IMR-90 (cell line): Measurements from ENCODE around the gene ZNF618. TPM values are rescaled to one million over a fixed set of nuclear protein-coding genes. Genes with fewer than 3 reads are reported as not detected.

Source experiments
- ATAC-seq: fragments of 200-7000 bp; cut with Tn5 transposase; 2 replicates; pipeline ENCODE4 v1.9.1; 2020; ENCODE audit warnings: low read depth, mild to moderate bottlenecking, moderate library complexity
- BruUV-seq: library from RNA; stranded (reverse); fragments of 400-500 nt; replicated peaks from 2 replicates; lab custom pipeline; 2021; lab: Mats Ljungman, UMichigan
- CTCF ChIA-PET: fragments of 300-600 bp; formaldehyde crosslinking; extraction: SDS; loops from one replicate; lab custom pipeline; 2021; ENCODE audit warnings: antibody characterized with exemption; lab: Yijun Ruan, JAX
- POLR2A ChIA-PET: fragments of 300-600 bp; sonication (Branson Sonifier 250); formaldehyde crosslinking; loops from one replicate; lab custom pipeline; 2022; ENCODE audit warnings: antibody characterized with exemption; ENCODE audit not compliant: unreplicated experiment; lab: Charles Lee
- DNase-seq: peaks from one replicate; pipeline ENCODE4 v3.0.0; 2013
- H2AFZ ChIP-seq: replicated peaks from 2 replicates; pipeline ENCODE3; 2013; ENCODE audit warnings: low read length, mild to moderate bottlenecking; ENCODE audit not compliant: poor library complexity
- H2AK5ac ChIP-seq: 2 replicates; pipeline ENCODE4 v1.6.1; 2013; ENCODE audit warnings: low read depth, low read length, inconsistent platforms
- H2AK9ac ChIP-seq: replicated peaks from 2 replicates; pipeline ENCODE3; 2013; ENCODE audit warnings: mild to moderate bottlenecking, low read depth, low read length, moderate library complexity; ENCODE audit not compliant: poor library complexity
- H2BK120ac ChIP-seq: 2 replicates; pipeline ENCODE4 v1.6.1; 2013; ENCODE audit warnings: low read depth, low read length, inconsistent platforms
- H2BK15ac ChIP-seq: 3 replicates; pipeline ENCODE4 v1.6.1; 2013; ENCODE audit warnings: low read depth, low read length, inconsistent platforms
- H2BK20ac ChIP-seq: 2 replicates; pipeline ENCODE4 v1.6.1; 2013; ENCODE audit warnings: low read depth, mild to moderate bottlenecking, inconsistent platforms, low read length, moderate library complexity
- H2BK5ac ChIP-seq: 2 replicates; pipeline ENCODE4 v1.6.1; 2013; ENCODE audit warnings: mild to moderate bottlenecking, low read depth, low read length, inconsistent platforms; ENCODE audit not compliant: poor library complexity, severe bottlenecking
- H3K14ac ChIP-seq: replicated peaks from 2 replicates; pipeline ENCODE4 v1.6.1; 2013; ENCODE audit warnings: low read depth, low read length, inconsistent platforms
- H3K18ac ChIP-seq: 2 replicates; pipeline ENCODE4 v1.6.1; 2013; ENCODE audit warnings: low read depth, low read length, control low read depth
- H3K23ac ChIP-seq: 2 replicates; pipeline ENCODE4 v1.6.1; 2013; ENCODE audit warnings: low read depth, low read length, inconsistent platforms
- H3K27ac ChIP-seq: 2 replicates; pipeline ENCODE4 v1.5.1; 2013; ENCODE audit warnings: mild to moderate bottlenecking, control low read depth, low read length; ENCODE audit not compliant: insufficient read depth
- H3K27me3 ChIP-seq: 2 replicates; pipeline ENCODE4 v1.6.1; 2013; ENCODE audit warnings: low read length; ENCODE audit not compliant: control insufficient read depth, insufficient read depth
- H3K36me3 ChIP-seq: 2 replicates; pipeline ENCODE4 v1.6.1; 2013; ENCODE audit warnings: low read length, mixed read lengths; ENCODE audit not compliant: control insufficient read depth, insufficient read depth
- H3K4ac ChIP-seq: 2 replicates; pipeline ENCODE4 v1.6.1; 2013; ENCODE audit warnings: low read depth, low read length, inconsistent platforms
- H3K4me1 ChIP-seq: 2 replicates; pipeline ENCODE4 v1.6.1; 2013; ENCODE audit warnings: low read length, mixed read lengths; ENCODE audit not compliant: control insufficient read depth, insufficient read depth
- H3K4me2 ChIP-seq: 2 replicates; pipeline ENCODE4 v1.6.1; 2013; ENCODE audit warnings: low read depth, mild to moderate bottlenecking, control low read depth, low read length, moderate library complexity
- H3K4me3 ChIP-seq: 2 replicates; pipeline ENCODE4 v1.5.1; 2013; ENCODE audit warnings: low read depth, mild to moderate bottlenecking, control low read depth, low read length, moderate library complexity; ENCODE audit not compliant: insufficient read depth
- H3K56ac ChIP-seq: 2 replicates; pipeline ENCODE4 v1.6.1; 2013; ENCODE audit warnings: low read length, inconsistent platforms; ENCODE audit not compliant: insufficient read depth; ENCODE audit errors: extremely low read depth
- H3K79me1 ChIP-seq, 2 experiments: 2 replicates each; pipeline ENCODE4 v1.6.1; 2013; ENCODE audit warnings: low read length in 2 of 2, inconsistent platforms in 1 of 2, low read depth in 1 of 2
- H3K9ac ChIP-seq: 2 replicates; pipeline ENCODE4 v1.6.1; 2013; ENCODE audit warnings: low read depth, low read length, control low read depth
- H3K9me1 ChIP-seq: 2 replicates; pipeline ENCODE4 v1.6.1; 2013; ENCODE audit warnings: low read length, inconsistent platforms; ENCODE audit not compliant: insufficient read depth
- H3K9me3 ChIP-seq: 2 replicates; pipeline ENCODE4 v1.6.1; 2013; ENCODE audit warnings: low read length; ENCODE audit not compliant: control insufficient read depth, insufficient read depth
- H4K20me1 ChIP-seq: 2 replicates; pipeline ENCODE4 v1.6.1; 2013; ENCODE audit warnings: low read length, inconsistent platforms; ENCODE audit not compliant: insufficient read depth
- H4K5ac ChIP-seq: 2 replicates; pipeline ENCODE4 v1.6.1; 2013; ENCODE audit warnings: mild to moderate bottlenecking, low read depth, low read length, control low read depth
- H4K8ac ChIP-seq, 2 experiments: 2 replicates each; pipeline ENCODE4 v1.6.1; 2013; ENCODE audit warnings: low read depth in 2 of 2, low read length in 2 of 2, control low read depth in 1 of 2, inconsistent platforms in 1 of 2
- H4K91ac ChIP-seq: 2 replicates; pipeline ENCODE4 v1.6.1; 2013; ENCODE audit warnings: low read depth, low read length, inconsistent platforms; ENCODE audit not compliant: insufficient read depth
- CEBPB ChIP-seq: IDR thresholded peaks from 2 replicates; pipeline ENCODE4 v1.6.1; 2012; ENCODE audit warnings: low read depth, low read length, improper control_type of control experiment
- CTCF ChIP-seq: conservative IDR thresholded peaks from 2 replicates; pipeline ENCODE4 v1.5.1; 2012; ENCODE audit warnings: mild to moderate bottlenecking, low read depth, low read length, improper control_type of control experiment
- NFE2L2 ChIP-seq: fragments of 150-350 bp; IDR thresholded peaks from 2 replicates; pipeline ENCODE4 v1.6.1; 2016; ENCODE audit warnings: low read depth, mild to moderate bottlenecking, low read length
- USF2 ChIP-seq: fragments of 150-350 bp; IDR thresholded peaks from 2 replicates; pipeline ENCODE4 v1.6.1; 2017; ENCODE audit warnings: mild to moderate bottlenecking, antibody characterized with exemption, low read length, low read depth
- WGBS, 2 experiments: methylation state at CpG; one replicate each; pipeline versions ENCODE4 v1.1.5 to v1.1.7; 2013; ENCODE audit warnings: missing lambda C conversion rate in 2 of 2; ENCODE audit not compliant: insufficient read length in 1 of 2; ENCODE audit errors: extremely low coverage in 2 of 2; 5-methylcytosine and 5-hydroxymethylcytosine counted together
- dilution Hi-C: fragments of 300-500 bp; cut with HindIII; formaldehyde crosslinking; loops from one replicate; pipeline ENCODE4 v1.14.3; 2018; ENCODE audit warnings: low sequenced_read_pairs; ENCODE audit not compliant: unreplicated experiment
- in situ Hi-C: fragments of 300-500 bp; cut with MboI; formaldehyde crosslinking; loops from 3 replicates; pipeline ENCODE4 v1.14.3; 2019; ENCODE audit warnings: low sequenced_read_pairs, inconsistent platforms, mixed read lengths
- intact Hi-C: fragments of 100-400 bp; cut with micrococcal nuclease; formaldehyde crosslinking; loops from 2 replicates; pipeline ENCODE4 v1.10.0; 2022
- polyA plus RNA-seq, 3 experiments: library from polyadenylated mRNA; depleted of rRNA; stranded (reverse); fragments of >200 nt; gene quantifications; 2 replicates each; pipeline ENCODE4 v1.2.3, GENCODE V29; 2012; ENCODE audit warnings: low replicate concordance in 1 of 3
- total RNA-seq: library from RNA; depleted of rRNA; stranded (reverse); fragments of >200 nt; gene quantifications from 2 replicates; pipeline ENCODE4 v1.2.3, GENCODE V29; 2012

ZNF618 gene
- total and polyA plus RNA-seq, 2 of the 4 experiments (the other 2 are of a cell fraction), result 8.2 to 9.4 TPM

- H3K56ac ChIP-seq, result no peak overlapping the region
Observed at GRCh38 chr9:114046875-114047274, 170.8 kb downstream of the ZNF618 start.

More at GRCh38 chr9:114046875-114047274, 170.8 kb downstream of the ZNF618 start:
- Histone ChIP-seq H3K18ac (no peak overlapping the region), H4K20me1 (peaks cover 3% of the 10 kb centered on the region; the same call in 1 of the 2 replicates), H3K79me1 (peaks cover 0 to 13% of the 10 kb centered on the region in 2 experiments; a peak in 2 of 4 replicates), H3K14ac (no peak overlapping the region), H2BK5ac (no peak overlapping the region), H2AK9ac (no peak overlapping the region), H2AFZ (no peak overlapping the region), H3K23ac (no peak overlapping the region), H4K8ac (no peak overlapping the region), H2BK20ac (no peak overlapping the region), H3K4me2 (no peak overlapping the region), H3K4me3 (no peak overlapping the region), H3K9me1 (peaks cover 10% of the 10 kb centered on the region), H3K27ac (no peak overlapping the region), H3K9ac (no peak overlapping the region), H2AK5ac (no peak overlapping the region), H4K91ac (no peak overlapping the region), H3K4me1 (no peaks in the 10 kb centered on the region), H4K5ac (no peak overlapping the region), H2BK120ac (no peak overlapping the region), H2BK15ac (no peak overlapping the region), H3K9me3 (no peaks in the 10 kb centered on the region), H3K27me3 (no peaks in the 10 kb centered on the region), H3K4ac (no peak overlapping the region), H3K36me3 (peaks cover 36% of the 10 kb centered on the region)
- dilution Hi-C loops (no loop called here), in situ Hi-C loops (no loop called here), intact Hi-C loops (no loop called here)
- TF ChIP-seq USF2 (no peak), CTCF (no peak), CEBPB (peak; percentile 20; the same call in 1 of the 2 replicates), NFE2L2 (no peak)
- DNase-seq, result peak; percentile 52
- WGBS, 2 experiments, result no CpG with 5 or more reads among the region's 1 CpG
- peak; percentile 56 for ATAC-seq
- POLR2A ChIA-PET, result no interaction called here
- CTCF ChIA-PET, result no interaction called here
- no TSS peak for BruUV-seq
